NCI-H2196 treated with DMSO at 0.1 percent for 48 hours (cell line): ENCODE measurements around the gene POMGNT2.

ENCODE experiments used
- DNase-seq: peaks from one replicate; lab custom pipeline; 2025; ENCODE audit not compliant: unreplicated experiment; lab: John Stamatoyannopoulos, UW

POMGNT2 gene

GRCh38 chr3:43104039-43104438 is 1.8 kb downstream of the POMGNT2 start:
- DNase-seq, result no peak

- no peak for DNase-seq
These were observed 3.0 kb downstream of the POMGNT2 start for GRCh38 chr3:43102773-43103480.

GRCh38 chr3:43098761-43099160 is 7.1 kb downstream of the POMGNT2 start:
- no peak for DNase-seq

DNA sequence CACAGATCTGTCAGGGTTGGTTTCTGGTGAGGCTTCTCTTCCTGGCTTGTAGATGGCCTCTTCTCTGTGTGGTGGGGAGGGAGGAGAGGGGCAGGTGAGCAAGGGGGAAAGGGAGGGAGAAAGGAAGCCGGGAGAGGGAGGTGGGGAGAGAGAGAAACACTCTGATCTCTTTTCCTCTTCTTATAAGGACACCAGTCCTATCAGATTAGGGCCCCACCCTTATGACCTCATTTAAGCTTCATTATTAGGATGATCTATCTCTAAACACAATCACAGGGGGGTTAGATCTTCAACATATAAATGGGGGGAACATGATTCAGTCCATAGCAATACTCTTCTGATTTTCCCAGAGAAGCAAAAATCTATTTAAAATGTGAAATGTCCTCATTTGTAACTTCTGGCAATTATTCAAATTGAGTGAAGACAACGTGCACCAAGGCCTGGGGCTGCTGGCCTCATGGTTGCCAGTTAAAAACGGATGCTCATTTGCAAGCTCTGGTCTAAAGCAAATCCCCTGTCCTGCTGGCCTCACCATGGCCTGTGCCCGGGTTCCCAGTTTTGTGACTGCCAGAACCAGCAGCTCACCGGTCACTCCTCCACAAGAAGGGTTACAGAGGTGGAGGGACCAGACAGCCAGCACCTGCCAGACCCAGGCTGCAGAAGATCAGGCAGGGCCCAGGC is 8.3 kb downstream of the POMGNT2 start:
- no peak for DNase-seq

DNA sequence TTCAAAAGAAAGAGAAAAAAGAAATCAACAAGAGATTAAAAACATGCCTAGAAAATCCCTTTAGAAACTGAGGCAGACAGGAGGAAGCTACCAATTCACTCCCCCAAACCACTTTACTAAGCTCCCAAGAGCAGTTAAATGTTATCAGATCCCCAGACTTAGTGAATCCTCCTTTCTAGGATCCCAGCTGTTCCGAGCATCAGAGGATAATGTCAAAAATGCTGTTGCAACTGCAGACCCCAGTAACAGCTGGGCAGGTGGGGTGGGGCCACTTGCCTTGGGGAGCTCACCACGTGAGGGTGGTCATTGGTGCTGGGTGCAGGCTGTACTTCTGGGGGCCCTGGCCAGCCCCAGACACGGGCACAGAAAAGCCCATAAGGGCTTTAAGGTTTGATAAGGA is 9.1 kb downstream of the POMGNT2 start:
- no peak for DNase-seq

GRCh38 chr3:43095370-43095769 is 10.5 kb downstream of the POMGNT2 start:
- DNase-seq, result no peak

GRCh38 chr3:43094851-43095250 is 11.0 kb downstream of the POMGNT2 start:
- DNase-seq, result no peak

- no peak for DNase-seq
These were observed 11.5 kb downstream of the POMGNT2 start for GRCh38 chr3:43094381-43094780.

DNA sequence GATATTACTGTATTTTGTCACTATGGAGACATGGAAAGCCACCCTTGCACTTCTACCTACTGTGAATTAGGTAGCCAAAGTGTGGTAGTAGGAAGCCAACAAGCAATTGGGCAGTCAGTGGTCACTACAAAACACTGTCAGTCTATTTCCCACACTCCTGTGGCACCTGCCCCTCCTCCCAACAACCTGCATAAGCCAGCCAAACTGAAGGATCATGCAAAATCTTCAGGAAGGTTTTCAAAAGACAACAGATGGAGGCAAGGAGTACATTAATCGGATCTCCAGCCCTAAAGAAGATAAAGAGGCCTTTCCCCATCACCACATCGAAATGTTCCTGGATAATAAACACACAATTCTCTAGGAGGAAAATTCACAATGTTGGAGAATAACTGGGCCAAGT is 11.9 kb downstream of the POMGNT2 start:
- no peak for DNase-seq

GRCh38 chr3:43093006-43093405 is 12.9 kb downstream of the POMGNT2 start:
- DNase-seq, result no peak

DNA sequence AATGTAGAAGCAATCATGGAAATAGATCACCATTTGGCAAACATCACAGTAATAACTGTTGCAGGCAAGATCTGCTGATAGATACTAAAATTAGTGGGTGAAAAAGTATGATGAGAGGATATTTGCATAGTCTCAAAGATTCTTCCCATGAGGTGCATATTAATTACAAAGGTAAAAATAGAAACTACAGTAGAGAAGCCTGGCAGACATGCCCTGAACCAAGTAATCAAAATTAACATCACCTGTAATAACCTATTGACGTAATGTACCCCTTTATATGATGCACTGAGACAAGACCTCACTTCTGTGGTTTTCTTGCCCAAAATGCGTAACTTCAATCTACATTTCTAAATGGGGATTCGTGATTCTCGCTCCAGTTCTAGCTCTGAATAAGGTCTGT is 14.4 kb downstream of the POMGNT2 start:
- DNase-seq, result no peak

GRCh38 chr3:43090238-43090637 is 15.6 kb downstream of the POMGNT2 start:
- no peak for DNase-seq

- DNase-seq, result no peak
These were observed 16.8 kb downstream of the POMGNT2 start for GRCh38 chr3:43089081-43089480.

GRCh38 chr3:43087249-43087776 is 18.6 kb downstream of the POMGNT2 start:
- no peak for DNase-seq

GRCh38 chr3:43086460-43087165 is 19.3 kb downstream of the POMGNT2 start:
- no peak for DNase-seq

GRCh38 chr3:43082457-43082856 is 23.4 kb downstream of the POMGNT2 start:
- DNase-seq, result no peak

- no peak for DNase-seq
These were observed 24.1 kb downstream of the POMGNT2 start for GRCh38 chr3:43081796-43082195.

DNA sequence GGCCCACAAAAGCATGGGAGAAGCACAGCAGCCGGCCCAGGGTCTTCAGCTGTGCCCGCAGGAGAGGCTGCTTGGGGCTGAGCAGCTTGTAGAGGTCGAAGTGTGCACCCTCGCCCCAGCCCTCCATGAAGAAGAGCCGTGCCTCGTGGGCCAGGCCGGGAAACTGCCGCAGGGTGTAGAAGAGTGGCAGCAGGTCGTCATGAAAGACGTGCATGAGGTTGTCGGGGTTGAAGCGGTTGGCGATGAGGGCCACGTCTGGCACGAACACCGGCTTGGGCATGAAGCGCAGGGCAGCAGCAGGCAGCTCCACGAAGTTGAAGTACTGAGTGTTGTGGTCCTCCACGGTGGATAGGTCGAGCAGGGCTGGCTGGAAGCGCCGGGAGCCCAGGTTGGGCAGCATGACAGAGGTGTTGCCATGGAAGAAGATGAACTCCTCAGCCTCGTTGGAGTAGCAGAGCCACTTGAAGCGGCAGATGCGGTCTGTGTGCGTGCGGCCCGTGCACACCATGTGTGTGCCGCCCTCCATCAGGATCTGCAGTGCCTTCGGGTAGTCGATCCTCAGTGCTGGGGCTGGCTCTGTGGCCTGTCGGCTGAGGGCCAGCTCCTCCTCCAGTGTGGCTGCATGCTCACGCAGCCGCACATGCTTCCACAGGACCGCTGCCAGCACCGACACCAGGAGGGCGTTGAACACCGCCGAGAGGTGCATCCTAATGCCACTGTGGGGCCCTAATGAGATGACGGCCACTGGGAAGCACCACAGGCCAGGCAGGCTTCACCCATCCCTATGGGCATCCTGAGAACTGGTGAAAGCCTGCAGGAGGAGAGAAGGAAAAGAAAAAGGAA is 24.9 kb downstream of the POMGNT2 start:
- DNase-seq, result no peak

GRCh38 chr3:43079536-43080332 is 26.1 kb downstream of the POMGNT2 start:
- DNase-seq, result no peak

GRCh38 chr3:43077707-43078106 is 28.2 kb downstream of the POMGNT2 start:
- DNase-seq, result no peak
